ENCODE results near the gene OPA1. TPM values are rescaled to one million over a fixed set of nuclear protein-coding genes. Genes with fewer than 3 reads are reported as not detected.
A peak's percentile ranks its signal among the peaks of the same experiment; 100 is the strongest.

OPA1 gene
- total and polyA plus RNA-seq, 2 of the 8 experiments (the other 6 are each of a cell fraction or from before 2014, with no cell fraction given) = 20.3 to 109 TPM

GRCh38 chr3:193673845-193674244 lies 80.8 kb downstream of the OPA1 start:
- Histone ChIP-seq H3K4me1 (replicated peaks in 1 of 4; ENCODE audit: control insufficient read depth in 3 of 4, insufficient read depth in 4 of 4, low read length in 3 of 4) (no peaks in the 10 kb centered on the region), H3K23ac (ENCODE audit: insufficient read length) (no peak overlapping the region)

More at GRCh38 chr3:193673845-193674244, 80.8 kb downstream of the OPA1 start:
- Histone ChIP-seq H3K79me1 (ENCODE audit: low read depth, low read length) (no peaks in the 10 kb centered on the region), H3K27me3 (replicated peaks in 1 of 4; ENCODE audit: control insufficient read depth in 3 of 4, extremely low read depth in 1 of 4, insufficient read depth in 3 of 4, low read length in 3 of 4) (no peaks in the 10 kb centered on the region), H2BK20ac (ENCODE audit: low read length) (no peak overlapping the region), H2BK15ac (ENCODE audit: low read length) (no peak overlapping the region), H3K4ac (replicated peaks; ENCODE audit: insufficient read length, low read depth, low read length) (no peak overlapping the region), H3K23me2 (ENCODE audit: low read depth, low read length) (no peaks in the 10 kb centered on the region), H4K91ac (replicated peaks; ENCODE audit: insufficient read length, low read length) (no peak overlapping the region), H3K4me2 (ENCODE audit: insufficient read depth in 1 of 2, low read depth in 2 of 2, low read length in 2 of 2) (no peak overlapping the region), H2AFZ (ENCODE audit: low read length) (no peak overlapping the region), H3K79me2 (ENCODE audit: control insufficient read depth in 1 of 2, insufficient read depth in 2 of 2, low read length in 2 of 2) (no peaks in the 10 kb centered on the region), H2BK5ac (ENCODE audit: low read depth, low read length) (no peak overlapping the region), H4K20me1 (replicated peaks in 1 of 2; ENCODE audit: control insufficient read depth in 1 of 2, insufficient read depth in 2 of 2, low read length in 2 of 2) (no peaks in the 10 kb centered on the region), H2BK120ac (replicated peaks; ENCODE audit: low read depth, low read length) (no peak overlapping the region), H2BK12ac (ENCODE audit: low read depth, low read length) (no peak overlapping the region), H4K5ac (ENCODE audit: insufficient read length, low read depth, low read length) (no peak overlapping the region), H3K14ac (ENCODE audit: insufficient read length) (no peak overlapping the region), H3K36me3 (ENCODE audit: control insufficient read depth in 2 of 4, insufficient read depth in 4 of 4, low read length in 3 of 4) (peaks cover 0 to 23% (median 4%) of the 10 kb centered on the region in 4 experiments; a peak in 4 of 8 replicates), H3K9me3 (ENCODE audit: insufficient read depth in 2 of 2, low read depth in 1 of 2, low read length in 1 of 2) (no peaks in the 10 kb centered on the region), H2AK5ac (ENCODE audit: low read depth, low read length) (no peak overlapping the region), H3K9ac (replicated peaks in 1 of 4; ENCODE audit: extremely low read depth in 1 of 4, low read depth in 3 of 4, low read length in 3 of 4) (no peak overlapping the region), H3K27ac (ENCODE audit: low read depth, low read length) (no peak overlapping the region), H3K56ac (replicated peaks; ENCODE audit: insufficient read length, low read depth, low read length) (no peak overlapping the region), H3K4me3 (ENCODE audit: extremely low read depth in 1 of 4, insufficient read depth in 2 of 4, low read depth in 3 of 4, low read length in 4 of 4) (no peak overlapping the region), H3K18ac (ENCODE audit: extremely low read depth, low read length) (no peak overlapping the region), H4K8ac (ENCODE audit: extremely low read depth, insufficient read depth, low read length) (no peak overlapping the region)
- no peak for TF ChIP-seq NANOG (IDR thresholded peaks at IDR 0.05; ENCODE audit: insufficient read depth, low read depth, low read length, poor library complexity, severe bottlenecking)
- peak in 1 of 2 experiments; percentile 6; a peak in 1 of 4 replicates for TF ChIP-seq RAD21 (IDR thresholded peaks at IDR 0.05 in 1 of 2, conservative IDR thresholded peaks at IDR 0.05 in 1 of 2; ENCODE audit: low read depth in 2 of 2, low read length in 2 of 2)
- POLR2A ChIA-PET (ENCODE audit: partially characterized antibody) = no interaction called here
- DNase-seq (ENCODE audit: low read depth in 1 of 2, low spot score in 2 of 2) = no peak
- no peak for FAIRE-seq
- 87% methylated on average over 7 of the region's 7 CpGs; no CpG with 5 or more reads in 1 of the 2 experiments for WGBS, 2 experiments (ENCODE audit: extremely low coverage in 1 of 2, insufficient coverage in 1 of 2, insufficient read length in 1 of 2, insufficient replicate concordance in 2 of 2, low coverage in 1 of 2, low lambda C conversion rate in 2 of 2, missing lambda C conversion rate in 1 of 2)
- CTCF ChIA-PET (ENCODE audit: partially characterized antibody) = interaction anchor here (0.6 to 1.3 kb wide), 2 partner anchors 8 to 9 kb away, joined by 3 to 5 read pairs; no protein-coding TSS in a partner anchor

All from H1 (cell line).